GM21619 (cell line): ENCODE results near the gene MISP.
"Not testable (repeated sequence)": the region's sequence is repeated elsewhere in the genome, so short reads cannot be mapped to it uniquely, and the experiment has no call there.

Experiments used
- ATAC-seq: cut with Tn5 transposase; IDR thresholded peaks from one replicate; pipeline ENCODE4 v1.9.1; 2021; ENCODE audit not compliant: unreplicated experiment

MISP gene

DNA sequence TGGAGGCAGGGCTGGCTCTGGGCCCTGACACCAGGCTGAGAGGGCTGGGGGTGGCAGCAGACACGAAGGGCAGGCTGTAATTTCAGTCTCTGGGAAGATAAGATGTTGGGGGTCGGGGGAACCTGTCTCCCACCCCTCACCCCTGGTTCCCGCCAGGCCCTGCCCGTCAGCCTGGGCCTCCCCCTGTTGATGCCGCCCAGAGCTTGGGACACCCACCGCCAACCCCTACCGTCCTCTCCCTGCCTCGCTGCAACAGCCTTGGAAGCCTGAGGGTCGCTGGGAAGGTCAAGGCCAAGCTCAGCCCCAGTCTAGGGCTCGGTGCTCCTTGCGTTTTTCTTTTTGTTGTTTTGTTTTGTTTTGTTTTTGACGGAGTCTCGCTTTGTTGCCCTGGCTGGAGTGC, 27.7 kb upstream of the MISP start:
- ATAC-seq: no peak

GRCh38 chr19:723714-724113, 27.2 kb upstream of the MISP start:
- ATAC-seq: no peak

- ATAC-seq: no peak
These were observed 25.3 kb upstream of the MISP start for GRCh38 chr19:725461-726089.

GRCh38 chr19:726993-727956, 23.6 kb upstream of the MISP start:
- no peak for ATAC-seq

DNA sequence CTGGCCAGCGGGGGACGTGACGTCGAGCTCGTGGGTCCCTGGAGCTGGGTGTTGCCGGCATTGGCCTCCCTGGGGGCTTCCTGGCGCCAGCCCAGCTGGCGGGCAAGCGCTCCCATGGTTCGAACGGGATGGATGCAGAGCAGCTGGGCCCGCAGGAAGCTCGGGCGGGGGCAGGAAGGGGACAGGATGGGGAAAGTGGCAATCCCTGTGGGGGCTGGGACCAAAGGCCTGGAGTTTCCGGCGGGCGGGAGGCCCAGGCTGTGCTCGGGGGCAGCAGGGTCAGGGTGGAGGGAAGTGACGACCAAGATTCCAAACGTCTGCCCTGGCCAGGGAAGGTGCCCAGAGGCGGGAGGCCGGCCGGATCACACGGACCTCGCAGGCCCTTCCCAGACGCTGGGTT, 22.9 kb upstream of the MISP start:
- no peak for ATAC-seq

DNA sequence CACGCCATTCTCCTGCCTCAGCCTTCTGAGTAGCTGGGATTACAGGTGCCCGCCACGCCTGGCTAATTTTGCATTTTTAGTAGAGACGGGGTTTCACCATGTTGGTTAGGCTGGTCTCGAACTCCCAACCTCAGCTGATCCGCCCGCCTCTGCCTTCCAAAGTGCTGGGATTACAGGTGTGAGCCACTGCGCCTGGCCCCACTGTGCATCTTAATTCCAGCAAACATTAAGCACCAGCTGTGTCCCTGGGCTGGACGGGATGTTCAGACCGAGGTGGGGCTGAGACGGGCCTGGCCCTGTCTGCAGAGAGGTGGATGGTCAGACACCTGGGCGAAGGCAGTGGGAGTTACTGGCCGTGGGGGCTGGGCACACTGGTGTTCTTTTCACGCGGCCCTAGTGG, 21.3 kb upstream of the MISP start:
- ATAC-seq: not testable (repeated sequence)

DNA sequence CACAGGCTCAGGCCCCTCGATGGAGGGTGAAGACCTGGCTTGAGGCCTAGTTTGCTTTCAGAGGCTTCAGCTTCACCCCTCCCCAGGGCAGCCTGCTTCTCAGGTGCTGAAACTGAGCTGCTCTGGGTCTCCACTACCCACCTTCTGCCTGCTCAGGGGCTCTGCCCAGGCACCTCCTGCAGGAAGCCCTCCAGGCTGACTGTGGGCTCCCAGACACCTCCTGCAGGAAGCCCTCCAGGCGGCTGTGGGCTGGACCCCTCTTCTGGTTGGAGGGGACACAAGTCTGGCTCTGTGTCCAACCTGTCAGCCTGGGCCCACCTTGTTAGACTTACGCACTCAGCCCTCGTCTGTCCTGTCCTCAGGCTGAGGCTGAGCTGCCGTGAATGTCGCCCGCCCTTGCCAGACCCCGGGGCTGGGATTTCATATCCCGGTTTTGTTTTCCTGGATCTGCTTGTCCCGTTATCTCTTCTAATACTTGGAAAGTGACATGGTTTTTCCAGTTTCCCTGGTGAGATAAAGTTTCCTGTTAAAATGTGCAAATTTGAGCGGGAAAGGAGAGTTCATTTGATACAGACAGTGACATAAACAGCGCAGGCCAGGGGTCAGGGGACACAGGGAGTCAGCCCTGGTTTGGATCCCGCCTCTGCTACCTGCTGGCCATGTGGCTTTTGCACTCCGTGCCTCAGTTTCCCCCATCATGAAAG, 20.8 kb upstream of the MISP start:
- no peak for ATAC-seq

DNA sequence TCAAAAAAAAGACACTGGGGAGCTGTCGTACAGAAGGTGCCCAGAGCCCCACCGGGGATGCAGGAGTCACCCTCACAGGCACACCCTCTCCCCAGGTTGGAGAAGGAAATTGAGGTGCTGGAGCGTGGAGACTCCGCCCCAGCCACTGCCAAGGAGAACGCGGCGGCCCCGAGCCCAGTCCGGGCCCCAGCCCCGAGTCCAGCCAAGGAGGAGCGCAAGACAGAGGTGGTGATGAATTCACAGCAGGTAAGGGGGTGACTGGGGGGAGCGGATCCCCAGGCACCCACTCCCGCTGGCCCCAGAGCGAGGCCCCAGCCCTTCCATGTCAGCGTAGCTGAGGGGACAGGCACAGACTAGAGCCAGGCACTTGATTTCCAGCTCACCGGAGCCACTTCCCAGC, 19.9 kb upstream of the MISP start:
- ATAC-seq: no peak

- no peak for ATAC-seq
These were observed 18.5 kb upstream of the MISP start for GRCh38 chr19:732148-733069.

DNA sequence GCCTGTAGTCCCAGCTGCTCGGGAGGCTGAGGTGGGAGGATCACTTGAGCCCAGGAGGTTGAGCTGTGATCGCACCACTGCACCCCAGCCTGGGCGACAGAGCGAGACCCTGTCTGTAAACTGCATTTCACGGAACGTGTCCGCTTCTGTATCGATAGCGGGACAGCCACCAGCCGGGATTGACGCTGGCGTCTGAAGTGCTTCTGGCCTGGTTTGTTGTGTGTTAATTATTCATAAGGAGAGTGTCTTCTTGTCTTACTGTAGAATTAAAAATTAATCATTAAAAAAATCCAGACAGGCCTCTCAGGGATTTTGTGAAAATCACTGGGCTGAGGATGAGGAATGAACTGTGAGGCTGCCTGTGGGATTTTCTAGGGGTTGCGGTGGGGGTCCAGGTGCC, 16.2 kb upstream of the MISP start:
- ATAC-seq: no peak

DNA sequence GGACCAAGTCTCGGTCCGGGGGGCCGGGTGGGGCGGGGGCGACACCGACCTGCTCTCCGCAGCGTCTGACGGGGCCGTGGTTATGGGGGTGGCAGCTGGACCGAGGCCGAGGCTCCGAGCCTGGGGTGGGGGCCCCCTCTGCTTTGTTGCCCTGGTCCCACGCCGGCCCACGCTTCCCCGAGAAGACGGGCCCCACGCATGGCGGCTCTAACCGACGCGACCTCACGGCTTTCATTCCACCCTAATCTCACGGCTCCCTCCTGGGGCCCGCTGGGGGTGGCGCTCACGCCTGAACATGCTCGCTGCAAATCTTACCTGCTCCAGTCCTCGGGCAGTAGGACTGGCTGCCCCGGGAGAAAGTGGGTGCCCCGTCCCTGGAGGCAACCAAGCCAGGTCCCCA, 14.8 kb upstream of the MISP start:
- ATAC-seq: no peak

DNA sequence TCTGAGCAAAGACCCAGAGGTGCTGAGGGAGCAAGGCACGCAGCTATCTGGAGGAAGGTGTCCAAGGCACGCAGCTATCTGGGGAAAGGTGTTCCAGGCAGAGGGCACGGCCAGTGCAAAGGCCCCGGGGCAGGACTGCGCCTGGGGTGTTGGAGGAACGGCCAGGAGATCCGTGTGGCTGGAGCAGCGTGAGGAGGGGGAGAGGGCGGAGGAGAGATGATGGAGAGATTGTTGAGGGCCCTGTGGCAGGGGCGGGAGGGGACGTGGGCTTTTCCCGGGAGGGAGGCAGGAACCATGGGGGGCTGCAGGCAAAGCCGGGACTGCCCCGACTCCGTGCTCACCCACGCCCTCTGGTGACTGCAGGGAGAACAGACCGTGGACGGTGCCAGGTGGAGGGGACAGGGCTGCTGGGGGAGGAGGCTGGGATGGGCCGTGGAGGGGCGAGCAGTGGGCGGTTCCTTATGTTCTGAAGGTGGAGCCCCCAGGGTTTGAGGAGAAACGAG, 13.3 kb upstream of the MISP start:
- ATAC-seq: no peak

GRCh38 chr19:738509-739128, 12.3 kb upstream of the MISP start:
- ATAC-seq: no peak

DNA sequence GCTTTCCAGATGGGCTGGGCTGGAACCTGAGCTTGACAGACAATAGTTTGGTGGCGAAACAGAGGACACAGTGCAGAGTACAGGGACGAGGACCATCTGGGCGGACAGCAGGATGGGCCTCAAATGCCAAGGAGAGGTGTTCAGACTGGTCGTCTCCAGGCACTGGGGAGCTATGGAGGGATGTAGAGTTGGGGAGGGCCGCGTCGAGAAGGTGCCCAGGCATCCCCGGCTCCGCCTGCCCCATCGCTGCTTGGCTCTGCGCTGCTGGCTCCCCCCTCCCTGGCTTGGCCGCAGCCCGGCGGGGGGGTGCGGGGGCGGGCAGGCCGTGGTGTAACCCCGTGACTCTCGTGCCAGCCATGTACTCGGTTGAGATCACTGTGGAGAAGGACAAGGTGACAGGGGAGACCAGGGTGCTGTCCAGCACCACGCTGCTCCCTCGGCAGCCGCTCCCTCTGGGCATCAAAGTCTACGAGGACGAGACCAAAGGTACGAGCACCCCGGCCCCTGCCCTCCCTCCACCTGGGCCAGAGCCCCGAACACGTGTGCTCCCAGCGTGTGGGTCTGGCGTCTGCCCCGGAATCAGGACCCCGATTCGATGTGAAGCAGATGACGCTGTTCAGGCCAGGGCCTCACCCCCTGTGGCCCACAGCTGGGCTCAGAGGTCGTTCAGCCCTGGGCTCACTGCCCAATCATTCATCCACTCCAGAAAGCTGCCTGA, 10.8 kb upstream of the MISP start:
- ATAC-seq: no peak

DNA sequence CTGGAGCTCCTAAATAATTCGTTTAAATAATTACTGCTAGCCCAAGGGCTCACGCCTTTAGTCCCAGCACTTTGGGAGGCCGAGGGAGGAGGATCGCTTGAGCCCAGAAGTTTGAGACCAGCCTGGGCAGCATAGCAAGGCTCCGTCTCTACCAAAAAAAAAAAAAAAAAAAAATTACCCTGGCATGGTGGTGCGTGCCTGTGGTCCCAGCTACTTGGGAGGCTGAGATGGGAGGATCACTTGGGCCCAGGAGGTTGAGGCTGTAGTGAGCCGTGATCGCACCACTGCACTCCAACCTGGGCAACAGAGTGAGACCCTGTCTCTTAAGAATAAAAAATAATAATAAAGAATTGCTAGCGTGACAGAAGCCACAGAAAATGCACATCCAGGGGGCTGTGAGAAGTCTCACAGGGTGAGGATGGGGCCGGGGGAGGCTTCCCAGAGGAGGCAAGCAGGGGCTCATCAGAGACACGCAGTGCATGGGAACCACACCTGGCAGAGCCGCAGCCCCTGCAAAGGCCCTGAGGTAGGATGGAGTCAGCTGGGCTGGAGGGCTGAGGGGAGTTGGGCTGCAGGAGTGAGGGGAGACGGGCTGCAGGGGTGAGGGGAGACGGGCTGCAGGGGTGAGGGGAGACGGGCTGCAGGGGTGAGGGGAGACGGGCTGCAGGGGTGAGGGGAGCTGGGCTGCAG, 10.0 kb upstream of the MISP start:
- ATAC-seq: not testable (repeated sequence)

GRCh38 chr19:741506-742131, 9.3 kb upstream of the MISP start:
- ATAC-seq: no peak

DNA sequence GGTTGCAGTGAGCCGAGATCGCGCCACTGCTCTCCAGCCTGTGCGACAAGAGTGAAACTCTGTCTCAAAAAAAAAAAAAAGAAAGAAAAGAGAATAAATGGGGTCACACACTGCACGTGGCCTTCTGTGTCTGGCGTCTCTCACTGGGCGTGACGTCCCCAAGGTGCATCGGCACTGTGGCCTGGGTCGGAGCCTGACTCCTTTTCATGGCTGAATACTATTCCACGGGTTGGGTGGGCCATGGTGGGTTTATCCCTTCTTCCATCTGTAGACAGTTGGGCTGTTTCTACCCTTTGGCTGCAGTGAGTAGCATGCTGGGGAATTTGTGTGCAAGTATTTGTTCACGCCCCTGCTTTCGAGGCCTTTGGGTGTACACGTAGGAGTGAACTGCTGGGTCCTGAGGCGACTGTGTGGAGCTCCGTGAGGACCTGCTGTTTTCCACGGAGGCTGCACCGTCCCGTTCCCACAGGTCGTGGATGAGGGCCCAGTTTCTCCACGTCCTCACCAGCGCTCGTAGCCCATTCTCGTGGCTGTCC, 8.3 kb upstream of the MISP start:
- ATAC-seq: no peak

DNA sequence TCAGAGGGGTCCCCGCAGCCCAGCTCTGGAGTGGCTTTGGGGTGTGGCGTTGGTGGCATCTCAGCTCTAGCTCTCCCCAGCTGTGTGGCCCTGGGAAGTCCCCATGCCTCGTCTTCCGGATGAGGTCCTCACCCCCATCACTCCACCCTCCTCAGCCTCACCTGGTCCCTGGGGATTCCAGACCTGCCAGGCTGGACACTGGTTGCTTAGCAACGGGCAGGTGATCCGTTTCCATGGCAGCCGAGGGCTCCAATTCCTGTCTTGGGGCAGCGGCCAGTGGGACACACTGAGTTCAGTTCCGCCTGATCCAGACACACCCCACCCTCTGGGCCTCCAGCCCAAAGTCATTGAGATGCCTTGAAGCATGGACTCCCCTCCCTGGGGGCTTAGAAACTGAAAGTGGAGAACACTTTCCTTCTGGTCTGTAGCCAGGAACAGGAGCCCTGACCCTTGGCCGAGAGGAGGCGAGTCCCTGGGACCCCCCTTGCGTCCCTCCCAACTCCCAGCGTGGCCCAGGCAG, 7.7 kb upstream of the MISP start:
- no peak for ATAC-seq
